WTC11 (cell line): ENCODE data around the gene FOXN3. TPM values are rescaled to one million over a fixed set of nuclear protein-coding genes. Genes with fewer than 3 reads are reported as not detected.
"Not testable (repeated sequence)": the region's sequence is repeated elsewhere in the genome, so short reads cannot be mapped to it uniquely, and the experiment has no call there.

ENCODE experiments used
- ATAC-seq: fragments of 200-7000 bp; cut with Tn5 transposase; 2 replicates; pipeline ENCODE4 v1.10.0; 2021; ENCODE audit warnings: mild to moderate bottlenecking, moderate library complexity
- CTCF ChIA-PET: fragments of 300-600 bp; sonication (Branson Sonifier 250); formaldehyde crosslinking; loops from one replicate; lab custom pipeline; 2021; ENCODE audit warnings: antibody characterized with exemption; lab: Charles Lee
- POLR2A ChIA-PET: fragments of 350-600 bp; sonication (Branson Sonifier 250); formaldehyde crosslinking; loops from one replicate; lab custom pipeline; 2021; ENCODE audit warnings: antibody characterized with exemption; lab: Charles Lee
- DNase-seq: peaks from one replicate; pipeline ENCODE4 v3.0.0; 2021; ENCODE audit warnings: low spot score
- H3K27ac Mint-ChIP-seq: 2 replicates; pipeline ENCODE4 v1.8.0; 2021; ENCODE audit warnings: mixed read lengths
- H3K27me3 Mint-ChIP-seq: 2 replicates; pipeline ENCODE4 v1.8.0; 2021; ENCODE audit warnings: low read depth, mild to moderate bottlenecking, moderate library complexity, mixed read lengths
- H3K36me3 Mint-ChIP-seq: 2 replicates; pipeline ENCODE4 v1.8.0; 2021; ENCODE audit warnings: mixed read lengths
- H3K4me1 Mint-ChIP-seq: 2 replicates; pipeline ENCODE4 v1.8.0; 2022; ENCODE audit warnings: mixed read lengths
- H3K4me3 Mint-ChIP-seq: 2 replicates; pipeline ENCODE4 v1.8.0; 2021; ENCODE audit warnings: mild to moderate bottlenecking, moderate library complexity, mixed read lengths
- H3K9me3 Mint-ChIP-seq: 2 replicates; pipeline ENCODE4 v1.8.0; 2021; ENCODE audit warnings: mixed read lengths
- AFF4 ChIP-seq: sonication (generic); formaldehyde crosslinking; IDR thresholded peaks from 2 replicates; pipeline ENCODE4 v1.8.1; 2023; ENCODE audit warnings: mild to moderate bottlenecking, missing genetic modification reagents, borderline replicate concordance
- ATF3 ChIP-seq: sonication (generic); formaldehyde crosslinking; conservative IDR thresholded peaks from 2 replicates; pipeline ENCODE4 v1.8.1; 2022; ENCODE audit warnings: mild to moderate bottlenecking, missing genetic modification reagents
- ATF6 ChIP-seq: sonication (generic); formaldehyde crosslinking; IDR thresholded peaks from 2 replicates; pipeline ENCODE4 v1.8.1; 2023; ENCODE audit warnings: mild to moderate bottlenecking, missing genetic modification reagents
- CDX4 ChIP-seq: fragments of 250-450 bp; sonication (Bioruptor Pico); IDR thresholded peaks from 2 replicates; pipeline ENCODE4 v1.9.0; 2021; ENCODE audit warnings: moderate library complexity, mild to moderate bottlenecking, inconsistent platforms, borderline replicate concordance
- CREB1 ChIP-seq: sonication (generic); formaldehyde crosslinking; IDR thresholded peaks from 2 replicates; pipeline ENCODE4 v1.8.0; 2023; ENCODE audit warnings: mild to moderate bottlenecking, missing genetic modification reagents
- EMX1 ChIP-seq: fragments of 250-450 bp; sonication (Bioruptor Pico); IDR thresholded peaks from 2 replicates; pipeline ENCODE4 v1.8.0; 2021; ENCODE audit warnings: mild to moderate bottlenecking
- FOXJ3 ChIP-seq: sonication (generic); formaldehyde crosslinking; IDR thresholded peaks from 2 replicates; pipeline ENCODE4 v1.9.0; 2021; ENCODE audit warnings: missing genetic modification reagents, mild to moderate bottlenecking, borderline replicate concordance
- FOXK1 ChIP-seq: sonication (generic); formaldehyde crosslinking; IDR thresholded peaks from 2 replicates; pipeline ENCODE4 v1.8.0; 2022; ENCODE audit warnings: mild to moderate bottlenecking, moderate library complexity, missing genetic modification reagents
- HMGXB4 ChIP-seq: sonication (generic); formaldehyde crosslinking; IDR thresholded peaks from 2 replicates; pipeline ENCODE4 v1.8.1; 2023; ENCODE audit warnings: mild to moderate bottlenecking, moderate library complexity, missing genetic modification reagents
- NR1H2 ChIP-seq: sonication (generic); formaldehyde crosslinking; IDR thresholded peaks from 2 replicates; pipeline ENCODE4 v1.9.0; 2021; ENCODE audit warnings: mild to moderate bottlenecking, moderate library complexity, missing genetic modification reagents
- NR3C1 ChIP-seq: sonication (generic); formaldehyde crosslinking; conservative IDR thresholded peaks from 2 replicates; pipeline ENCODE4 v1.8.1; 2023; ENCODE audit warnings: low read depth, mild to moderate bottlenecking, missing genetic modification reagents
- RELA ChIP-seq: sonication (generic); formaldehyde crosslinking; IDR thresholded peaks from 2 replicates; pipeline ENCODE4 v1.8.1; 2022; ENCODE audit warnings: missing genetic modification reagents, mild to moderate bottlenecking, borderline replicate concordance
- RORB ChIP-seq: fragments of 250-450 bp; sonication (Bioruptor Pico); IDR thresholded peaks from 2 replicates; pipeline ENCODE4 v1.9.0; 2021; ENCODE audit warnings: mild to moderate bottlenecking
- USF1 ChIP-seq: sonication (generic); formaldehyde crosslinking; IDR thresholded peaks from 2 replicates; pipeline ENCODE4 v1.8.0; 2022; ENCODE audit warnings: mild to moderate bottlenecking, missing genetic modification reagents
- USF2 ChIP-seq: sonication (generic); formaldehyde crosslinking; IDR thresholded peaks from 2 replicates; pipeline ENCODE4 v1.8.1; 2023; ENCODE audit warnings: mild to moderate bottlenecking, missing genetic modification reagents, moderate library complexity
- ZNF219 ChIP-seq: sonication (generic); formaldehyde crosslinking; IDR thresholded peaks from 2 replicates; pipeline ENCODE4 v1.8.0; 2023; ENCODE audit warnings: missing genetic modification reagents, mild to moderate bottlenecking, borderline replicate concordance
- ZNF512 ChIP-seq: sonication (generic); formaldehyde crosslinking; IDR thresholded peaks from 2 replicates; pipeline ENCODE4 v1.8.1; 2022; ENCODE audit warnings: missing genetic modification reagents, borderline replicate concordance
- total RNA-seq: library from RNA; stranded (reverse); gene quantifications from 3 replicates; pipeline ENCODE4 v1.2.3, GENCODE V29; 2021

The FOXN3 gene
- total RNA-seq, 1 experiment from 2014 or later: 170 TPM

GRCh38 chr14:89294872-89295271 is 122.2 kb downstream of the FOXN3 start:
- Mint-ChIP-seq H3K36me3 (peaks cover 37% of the 10 kb centered on the region), H3K27me3 (no peaks in the 10 kb centered on the region)
- ATAC-seq: no peak
- CTCF ChIA-PET: interaction anchor here (1.1 kb wide), 2 partner anchors 25 to 42 kb away, joined by 3 to 5 read pairs; no protein-coding TSS in a partner anchor
- no peak for TF ChIP-seq RORB (CRISPR knock-in tag)
- TF ChIP-seq HMGXB4: no peak
- no peak for TF ChIP-seq CREB1
- TF ChIP-seq USF2 (CRISPR knock-in tag): no peak
- no peak for TF ChIP-seq NR1H2
- TF ChIP-seq FOXK1 (CRISPR knock-in tag): no peak
- no peak for TF ChIP-seq EMX1
- no peak for TF ChIP-seq CDX4 (CRISPR knock-in tag)
- no peak for TF ChIP-seq RELA (CRISPR knock-in tag)
- TF ChIP-seq ZNF512 (CRISPR knock-in tag): no peak
- no peak for TF ChIP-seq ATF6
- TF ChIP-seq USF1: no peak
- TF ChIP-seq NR3C1 (CRISPR knock-in tag): no peak
- TF ChIP-seq ATF3 (CRISPR knock-in tag): no peak
- TF ChIP-seq, all 79 proteins: peak for 0
- POLR2A ChIA-PET: no interaction called here
- H3K4me1 Mint-ChIP-seq: peaks cover 97% of the 10 kb centered on the region
- peak overlapping the region; percentile 96 for H3K27ac Mint-ChIP-seq
- no peak for DNase-seq
- no peaks in the 10 kb centered on the region for H3K9me3 Mint-ChIP-seq
- no peak overlapping the region for H3K4me3 Mint-ChIP-seq

- ATAC-seq, POLR2A ChIA-PET, H3K27me3 Mint-ChIP-seq, DNase-seq, H3K9me3 Mint-ChIP-seq: not testable (repeated sequence)
- Mint-ChIP-seq H3K4me1 (peaks cover 95% of the 10 kb centered on the region), H3K36me3 (peaks cover 35% of the 10 kb centered on the region), H3K27ac (peak overlapping the region; percentile 96), H3K4me3 (peak overlapping the region; percentile 2)
- CTCF ChIA-PET: interaction anchor here (1.1 kb wide), 1 partner anchor 41 kb away, joined by 3 read pairs; no protein-coding TSS in a partner anchor
Observed at GRCh38 chr14:89294469-89294868, 122.6 kb downstream of the FOXN3 start.

- CTCF ChIA-PET: no interaction called here
- Mint-ChIP-seq H3K36me3 (peaks cover 31% of the 10 kb centered on the region), H3K4me3 (peak overlapping the region; percentile 2)
Observed at GRCh38 chr14:89294060-89294459, 123.0 kb downstream of the FOXN3 start.

More at GRCh38 chr14:89294060-89294459, 123.0 kb downstream of the FOXN3 start:
- H3K4me1 Mint-ChIP-seq: peaks cover 91% of the 10 kb centered on the region
- no peaks in the 10 kb centered on the region for H3K9me3 Mint-ChIP-seq
- peak overlapping the region; percentile 96 for H3K27ac Mint-ChIP-seq
- 0 out of 2 replicates have a peak, but pooled peaks have one; percentile 1 for TF ChIP-seq AFF4
- TF ChIP-seq ZNF219 (CRISPR knock-in tag): no peak
- no peak for TF ChIP-seq FOXJ3 (CRISPR knock-in tag)
- TF ChIP-seq, all 79 proteins: peak for 1
- ATAC-seq (peak; percentile 8), DNase-seq (no peak)
- no peaks in the 10 kb centered on the region for H3K27me3 Mint-ChIP-seq
- POLR2A ChIA-PET: no interaction called here
